ENCODE measurements around the gene MNDA.

The MNDA gene

GRCh38 chr1:158830904-158831507, at the start of gene MNDA:
MNDA (plus strand) TSS chr1:158831351; CDS start chr1:158842154, 10,803 bp downstream.
- no peak for DNase-seq

- DNase-seq, result no peak
Observed at GRCh38 chr1:158793604-158794003, 37.5 kb upstream of the MNDA start.

- DNase-seq, result no peak
Observed at GRCh38 chr1:158794247-158794646, 36.9 kb upstream of the MNDA start.

GRCh38 chr1:158798531-158798930, 32.6 kb upstream of the MNDA start:
- DNase-seq, result no peak

GRCh38 chr1:158799689-158800088, 31.5 kb upstream of the MNDA start:
- no peak for DNase-seq

GRCh38 chr1:158800526-158800925, 30.6 kb upstream of the MNDA start:
- no peak for DNase-seq

- DNase-seq, result no peak
Observed at GRCh38 chr1:158801396-158801795, 29.8 kb upstream of the MNDA start.

GRCh38 chr1:158803678-158804077, 27.5 kb upstream of the MNDA start:
- DNase-seq, result no peak

GRCh38 chr1:158806916-158807536, 24.1 kb upstream of the MNDA start:
- no peak for DNase-seq

GRCh38 chr1:158809256-158809655, 21.9 kb upstream of the MNDA start:
- no peak for DNase-seq

- DNase-seq, result no peak
Observed at GRCh38 chr1:158809862-158810261, 21.3 kb upstream of the MNDA start.

GRCh38 chr1:158810311-158810710, 20.8 kb upstream of the MNDA start:
- no peak for DNase-seq

GRCh38 chr1:158812336-158812735, 18.8 kb upstream of the MNDA start:
- no peak for DNase-seq

- no peak for DNase-seq
Observed at GRCh38 chr1:158813164-158813563, 18.0 kb upstream of the MNDA start.

GRCh38 chr1:158814970-158815369, 16.2 kb upstream of the MNDA start:
- no peak for DNase-seq

GRCh38 chr1:158818560-158818959, 12.6 kb upstream of the MNDA start:
- DNase-seq, result no peak

GRCh38 chr1:158818975-158819431, 12.1 kb upstream of the MNDA start:
- no peak for DNase-seq

GRCh38 chr1:158819461-158820443, 11.4 kb upstream of the MNDA start:
- no peak for DNase-seq

- DNase-seq, result no peak
Observed at GRCh38 chr1:158821723-158822122, 9.4 kb upstream of the MNDA start.

GRCh38 chr1:158830074-158830677, 975 bp upstream of the MNDA start:
- DNase-seq, result no peak

GRCh38 chr1:158833264-158833663, 2.1 kb downstream of the MNDA start:
- no peak for DNase-seq

GRCh38 chr1:158836038-158836437, 4.9 kb downstream of the MNDA start:
- no peak for DNase-seq

GRCh38 chr1:158838660-158839059, 7.5 kb downstream of the MNDA start:
- no peak for DNase-seq

Measured in NK-92 treated with Interleukin-12 subunit alpha and Interleukin-12 subunit beta, amount 100 ng/mL, for 24 hours (cell line).